CD4-positive, alpha-beta memory T cell (primary cell): ENCODE measurements around the gene PRR11. TPM values are rescaled to one million over a fixed set of nuclear protein-coding genes. Genes with fewer than 3 reads are reported as not detected.

ENCODE experiments used
- CTCF ChIA-PET: fragments of 350-600 bp; sonication (Branson Sonifier 250); formaldehyde crosslinking; loops from one replicate; lab custom pipeline; 2021; ENCODE audit warnings: inconsistent platforms; ENCODE audit not compliant: partially characterized antibody; lab: Charles Lee
- POLR2A ChIA-PET: fragments of 350-600 bp; sonication (Branson Sonifier 250); formaldehyde crosslinking; loops from one replicate; lab custom pipeline; 2021; ENCODE audit not compliant: partially characterized antibody; lab: Charles Lee
- DNase-seq, 5 donors: peaks; one replicate each; pipeline versions ENCODE4 v3.0.0 to v3.0.0-alpha.2; 2020 to 2022; ENCODE audit warnings: mixed read lengths in 1 of 5
- H3K27ac ChIP-seq: one replicate; pipeline ENCODE4 v1.7.0; 2013; ENCODE audit warnings: low read depth, low read length
- H3K27me3 ChIP-seq: 2 replicates; pipeline ENCODE4 v1.7.0; 2013; ENCODE audit warnings: mild to moderate bottlenecking, low read length, moderate library complexity; ENCODE audit not compliant: insufficient read depth
- H3K36me3 ChIP-seq: 2 replicates; pipeline ENCODE4 v1.7.0; 2013; ENCODE audit warnings: mild to moderate bottlenecking, low read length, moderate library complexity; ENCODE audit not compliant: insufficient read depth
- H3K4me1 ChIP-seq: 2 replicates; pipeline ENCODE4 v1.7.0; 2013; ENCODE audit warnings: mild to moderate bottlenecking, low read length, moderate library complexity; ENCODE audit not compliant: insufficient read depth
- H3K4me3 ChIP-seq, 2 donors: one replicate each; pipeline ENCODE4 v1.7.0; 2013; ENCODE audit warnings: low read length in 2 of 2, mild to moderate bottlenecking in 1 of 2
- H3K9me3 ChIP-seq, 2 donors: one replicate each; pipeline ENCODE4 v1.7.0; 2013; ENCODE audit warnings: low read length in 2 of 2, control low read depth in 1 of 2; ENCODE audit not compliant: control insufficient read depth in 1 of 2
- H3K27ac Mint-ChIP-seq, 7 donors: one replicate each; pipeline ENCODE4 v1.8.0; 2020 to 2021; ENCODE audit warnings: mixed read lengths in 7 of 7, mild to moderate bottlenecking in 6 of 7, inconsistent platforms in 3 of 7, moderate library complexity in 3 of 7
- H3K27me3 Mint-ChIP-seq, 2 donors: one replicate each; pipeline ENCODE4 v1.8.0; 2020 to 2021; ENCODE audit warnings: mixed read lengths in 2 of 2
- H3K36me3 Mint-ChIP-seq, 2 donors: one replicate each; pipeline ENCODE4 v1.8.0; 2020 to 2021; ENCODE audit warnings: mixed read lengths in 2 of 2, inconsistent platforms in 1 of 2, mild to moderate bottlenecking in 1 of 2
- H3K4me1 Mint-ChIP-seq, 4 donors: one replicate each; pipeline ENCODE4 v1.8.0; 2020 to 2021; ENCODE audit warnings: mixed read lengths in 4 of 4, mild to moderate bottlenecking in 1 of 4
- H3K4me3 Mint-ChIP-seq, 8 donors: one replicate each; pipeline ENCODE4 v1.8.0; 2020 to 2021; ENCODE audit warnings: mixed read lengths in 8 of 8, mild to moderate bottlenecking in 7 of 8, moderate library complexity in 6 of 8, inconsistent platforms in 3 of 8
- H3K9me3 Mint-ChIP-seq, 8 donors: one replicate each; pipeline ENCODE4 v1.8.0; 2020 to 2021; ENCODE audit warnings: mixed read lengths in 8 of 8, mild to moderate bottlenecking in 5 of 8, inconsistent platforms in 3 of 8, moderate library complexity in 1 of 8
- intact Hi-C: fragments of 100-400 bp; cut with micrococcal nuclease; formaldehyde crosslinking; loops from one replicate; pipeline ENCODE4 v1.15.1; 2023
- polyA plus RNA-seq, 2 donors: library from polyadenylated mRNA; unstranded; fragments of 300-500 nt; fragmentation: Illumina TruSeq; gene quantifications; one replicate each; pipeline ENCODE4 v1.2.3, GENCODE V29; 2021
- total RNA-seq, 2 experiments: library from RNA; stranded (reverse); gene quantifications; one replicate each; pipeline ENCODE4 v1.2.3, GENCODE V29; 2021

PRR11 gene
- total and polyA plus RNA-seq, 4 experiments from 2014 or later = 0.37 to 2.1 (median 0.77) TPM

GRCh38 chr17:59151006-59151405, 4.5 kb upstream of the PRR11 start:
- Histone ChIP-seq H3K4me1 (peaks cover 54% of the 10 kb centered on the region), H3K9me3 (no peaks in the 10 kb centered on the region), H3K27me3 (no peaks in the 10 kb centered on the region), H3K4me3 (no peak overlapping the region), H3K36me3 (no peaks in the 10 kb centered on the region), H3K27ac (no peak overlapping the region)
- Mint-ChIP-seq H3K36me3 (peaks cover 0 to 4% of the 10 kb centered on the region in 2 donors), H3K4me3 (peak overlapping the region in 2 of 8 donors; percentile 6 to 28), H3K9me3 (no peaks in the 10 kb centered on the region), H3K4me1 (peaks cover 27 to 49% (median 35%) of the 10 kb centered on the region in 4 donors), H3K27me3 (no peaks in the 10 kb centered on the region), H3K27ac (peak overlapping the region in 1 of 7 donors; percentile 56)
- intact Hi-C loops = no loop called here
- POLR2A ChIA-PET = interaction anchor here (0.8 to 1.1 kb wide), 3 partner anchors 15 to 44 kb away, joined by 3 to 4 read pairs (median 3); partner anchors contain the start of gene TRIM37
- DNase-seq = peak in 1 of 5 donors; percentile 9
- CTCF ChIA-PET = no interaction called here

GRCh38 chr17:59151591-59151990, 4.0 kb upstream of the PRR11 start:
- POLR2A ChIA-PET = interaction anchor here (0.8 to 1.1 kb wide), 5 partner anchors 15 to 61 kb away, joined by 3 to 4 read pairs (median 3); partner anchors contain the start of gene TRIM37
- CTCF ChIA-PET = interaction anchor here (1.2 kb wide), 1 partner anchor 21 kb away, joined by 3 read pairs; no protein-coding TSS in a partner anchor

GRCh38 chr17:59152925-59153324, 2.6 kb upstream of the PRR11 start:
- Histone ChIP-seq H3K9me3 (no peaks in the 10 kb centered on the region), H3K4me1 (peaks cover 64% of the 10 kb centered on the region), H3K27me3 (no peaks in the 10 kb centered on the region), H3K4me3 (no peak overlapping the region), H3K27ac (no peak overlapping the region), H3K36me3 (no peaks in the 10 kb centered on the region)
- ChIA-PET CTCF (interaction anchor here (1.2 kb wide), 1 partner anchor 23 kb away, joined by 3 read pairs; no protein-coding TSS in a partner anchor), POLR2A (interaction anchor here (0.6 kb wide), 1 partner anchor 1240 kb away, joined by 3 read pairs; no protein-coding TSS in a partner anchor)
- DNase-seq = no peak
- Mint-ChIP-seq H3K27ac (peak overlapping the region in 1 of 7 donors; percentile 20), H3K36me3 (peaks cover 0 to 2% of the 10 kb centered on the region in 2 donors), H3K27me3 (no peaks in the 10 kb centered on the region), H3K4me1 (peaks cover 29 to 47% (median 34%) of the 10 kb centered on the region in 4 donors), H3K4me3 (peak overlapping the region in 5 of 8 donors; percentile 16 to 55 (median 44)), H3K9me3 (no peaks in the 10 kb centered on the region)
- intact Hi-C loops = no loop called here

More at GRCh38 chr17:59151591-59151990, 4.0 kb upstream of the PRR11 start:
- Mint-ChIP-seq H3K4me1 (peaks cover 31 to 47% (median 34%) of the 10 kb centered on the region in 4 donors), H3K4me3 (peak overlapping the region in 6 of 8 donors; percentile 0 to 60 (median 30)), H3K27me3 (no peaks in the 10 kb centered on the region), H3K36me3 (peaks cover 0 to 3% of the 10 kb centered on the region in 2 donors), H3K27ac (peak overlapping the region in 5 of 7 donors; percentile 2 to 75 (median 14)), H3K9me3 (no peaks in the 10 kb centered on the region)
- H3K27me3 ChIP-seq = no peaks in the 10 kb centered on the region
- intact Hi-C loops = no loop called here
- no peaks in the 10 kb centered on the region for H3K9me3 ChIP-seq
- H3K36me3 ChIP-seq = no peaks in the 10 kb centered on the region
- no peak for DNase-seq
- H3K4me3 ChIP-seq = no peak overlapping the region
- peaks cover 60% of the 10 kb centered on the region for H3K4me1 ChIP-seq
- H3K27ac ChIP-seq = no peak overlapping the region

- H3K4me1 Mint-ChIP-seq = peaks cover 28 to 51% (median 40%) of the 10 kb centered on the region in 4 donors
- H3K9me3 Mint-ChIP-seq = no peaks in the 10 kb centered on the region
Observed at GRCh38 chr17:59154292-59154720, 1.2 kb upstream of the PRR11 start.

GRCh38 chr17:59154721-59155438, 666 bp upstream of the PRR11 start, which contains the start of gene SKA2:
TSS of gene SKA2 (minus strand) at chr17:59155186. CDS start at chr17:59155163, 23 bp downstream.
- peaks cover 0 to 2% of the 10 kb centered on the region in 2 donors for H3K36me3 Mint-ChIP-seq
- no peak within 1 kb of the TSS for H3K4me3 Mint-ChIP-seq
- H3K9me3 Mint-ChIP-seq = no peaks in the 10 kb centered on the region
- Histone ChIP-seq H3K4me1 (peaks cover 59% of the 10 kb centered on the region), H3K36me3 (no peaks in the 10 kb centered on the region), H3K9me3 (no peaks in the 10 kb centered on the region), H3K27ac (peak within 1 kb of the TSS; percentile 65), H3K27me3 (no peaks in the 10 kb centered on the region), H3K4me3 (peak within 1 kb of the TSS; percentile 93 to 98)
- ChIA-PET POLR2A (interaction anchor here (0.6 to 2.7 kb wide), 17 partner anchors 9 to 1522 kb away, joined by 3 to 28 read pairs (median 4); partner anchors contain the start of genes CLTC, SMG8 and TRIM37), CTCF (interaction anchor here (0.6 to 2.1 kb wide), 5 partner anchors 10 to 640 kb away, joined by 3 to 15 read pairs (median 3); partner anchors contain the start of gene MTMR4)
- H3K27ac Mint-ChIP-seq = no peak within 1 kb of the TSS
- no peaks in the 10 kb centered on the region for H3K27me3 Mint-ChIP-seq
- H3K4me1 Mint-ChIP-seq = peaks cover 26 to 50% (median 40%) of the 10 kb centered on the region in 4 donors
- DNase-seq = peak in 2 of 5 donors; percentile 98 to 99
- intact Hi-C loops = loop anchor here (1.0 to 5.0 kb wide), 6 partner anchors 49 to 1148 kb away; partner anchors contain the start of genes GDPD1, MKS1, SMG8 and SRSF1

More at GRCh38 chr17:59154292-59154720, 1.2 kb upstream of the PRR11 start:
- Histone ChIP-seq H3K4me1 (peaks cover 59% of the 10 kb centered on the region), H3K27me3 (no peaks in the 10 kb centered on the region), H3K9me3 (no peaks in the 10 kb centered on the region), H3K27ac (peak overlapping the region; percentile 65), H3K4me3 (peak overlapping the region; percentile 93 to 98), H3K36me3 (no peaks in the 10 kb centered on the region)
- Mint-ChIP-seq H3K4me3 (no peak overlapping the region), H3K27ac (no peak overlapping the region), H3K27me3 (no peaks in the 10 kb centered on the region), H3K36me3 (peaks cover 0 to 2% of the 10 kb centered on the region in 2 donors)
- POLR2A ChIA-PET = interaction anchor here (1.1 to 2.7 kb wide), 9 partner anchors 8 to 810 kb away, joined by 3 to 17 read pairs (median 6); partner anchors contain the start of genes CLTC and SMG8
- intact Hi-C loops = loop anchor here (2.0 kb wide), 2 partner anchors 66 to 936 kb away; partner anchors contain the start of genes GDPD1 and MKS1
- DNase-seq = peak in 2 of 5 donors; percentile 23 to 57
- CTCF ChIA-PET = interaction anchor here (0.9 to 2.1 kb wide), 4 partner anchors 11 to 640 kb away, joined by 3 to 15 read pairs (median 4); partner anchors contain the start of genes MTMR4 and TRIM37

GRCh38 chr17:59160157-59161025, 4.8 kb downstream of the PRR11 start:
- ChIA-PET CTCF (no interaction called here), POLR2A (no interaction called here)

More at GRCh38 chr17:59160157-59161025, 4.8 kb downstream of the PRR11 start:
- H3K4me3 Mint-ChIP-seq = peak overlapping the region; percentile 9 to 72 (median 59)
- no peaks in the 10 kb centered on the region for H3K27me3 Mint-ChIP-seq
- intact Hi-C loops = no loop called here
- H3K27ac ChIP-seq = peak overlapping the region; percentile 36
- H3K4me3 ChIP-seq = peak overlapping the region; percentile 21 to 38
- H3K9me3 ChIP-seq = no peaks in the 10 kb centered on the region
- H3K27ac Mint-ChIP-seq = peak overlapping the region; percentile 23 to 92 (median 74)
- no peaks in the 10 kb centered on the region for H3K9me3 Mint-ChIP-seq
- H3K27me3 ChIP-seq = no peaks in the 10 kb centered on the region
- peaks cover 9 to 26% (median 14%) of the 10 kb centered on the region in 4 donors for H3K4me1 Mint-ChIP-seq
- no peaks in the 10 kb centered on the region for H3K36me3 ChIP-seq
- DNase-seq = peak in 2 of 5 donors; percentile 13 to 28
- no peaks in the 10 kb centered on the region for H3K36me3 Mint-ChIP-seq
- peaks cover 27% of the 10 kb centered on the region for H3K4me1 ChIP-seq
